ENCODE results near the gene CCDC40. TPM values are rescaled to one million over a fixed set of nuclear protein-coding genes. Genes with fewer than 3 reads are reported as not detected.

The CCDC40 gene
- total and polyA plus RNA-seq, 4 donors, result 6.9 to 34.6 (median 22.2) TPM

- WGBS (ENCODE audit: insufficient coverage), result 25% methylated on average over 14 of the region's 17 CpGs
- Histone ChIP-seq H3K36me3 (ENCODE audit: control insufficient read depth, insufficient read depth, low read length) (peaks cover 82% of the 10 kb centered on the region), H3K27ac (ENCODE audit: low read depth, low read length) (no peak overlapping the region), H3K4me3 (ENCODE audit: low read depth, low read length) (no peak overlapping the region), H3K4me1 (ENCODE audit: control insufficient read depth, insufficient read depth, low read length) (peaks cover 16% of the 10 kb centered on the region), H3K9me3 (ENCODE audit: control insufficient read depth, insufficient read depth, low read length) (no peaks in the 10 kb centered on the region), H3K27me3 (ENCODE audit: control insufficient read depth, insufficient read depth, low read length) (no peaks in the 10 kb centered on the region)
- DNase-seq (ENCODE audit: low read depth in 4 of 6, low spot score in 6 of 6), result peak in 2 of 6 donors; percentile 58 to 67
These were observed 28.0 kb upstream of the CCDC40 start for GRCh38 chr17:80008383-80008840.

- Histone ChIP-seq H3K36me3 (ENCODE audit: control insufficient read depth, insufficient read depth, low read length) (peaks cover 83% of the 10 kb centered on the region), H3K4me1 (ENCODE audit: control insufficient read depth, insufficient read depth, low read length) (peaks cover 16% of the 10 kb centered on the region), H3K27ac (ENCODE audit: low read depth, low read length) (no peak overlapping the region), H3K27me3 (ENCODE audit: control insufficient read depth, insufficient read depth, low read length) (no peaks in the 10 kb centered on the region), H3K4me3 (ENCODE audit: low read depth, low read length) (no peak overlapping the region), H3K9me3 (ENCODE audit: control insufficient read depth, insufficient read depth, low read length) (no peaks in the 10 kb centered on the region)
- WGBS (ENCODE audit: insufficient coverage), result 90% methylated on average over 18 of the region's 18 CpGs
- DNase-seq (ENCODE audit: low read depth in 4 of 6, low spot score in 6 of 6), result no peak
These were observed 27.6 kb upstream of the CCDC40 start for GRCh38 chr17:80008848-80009247.

GRCh38 chr17:80009391-80010282, 26.8 kb upstream of the CCDC40 start:
- 92% methylated on average over 31 of the region's 34 CpGs for WGBS (ENCODE audit: insufficient coverage)
- DNase-seq (ENCODE audit: low read depth in 4 of 6, low spot score in 6 of 6), result no peak
- no peaks in the 10 kb centered on the region for H3K27me3 ChIP-seq (ENCODE audit: control insufficient read depth, insufficient read depth, low read length)
- peaks cover 77% of the 10 kb centered on the region for H3K36me3 ChIP-seq (ENCODE audit: control insufficient read depth, insufficient read depth, low read length)
- H3K4me1 ChIP-seq (ENCODE audit: control insufficient read depth, insufficient read depth, low read length), result peaks cover 16% of the 10 kb centered on the region
- no peaks in the 10 kb centered on the region for H3K9me3 ChIP-seq (ENCODE audit: control insufficient read depth, insufficient read depth, low read length)
- no peak overlapping the region for H3K4me3 ChIP-seq (ENCODE audit: low read depth, low read length)
- H3K27ac ChIP-seq (ENCODE audit: low read depth, low read length), result no peak overlapping the region

- Histone ChIP-seq H3K36me3 (ENCODE audit: control insufficient read depth, insufficient read depth, low read length) (peaks cover 70% of the 10 kb centered on the region), H3K27ac (ENCODE audit: low read depth, low read length) (no peak overlapping the region), H3K27me3 (ENCODE audit: control insufficient read depth, insufficient read depth, low read length) (no peaks in the 10 kb centered on the region), H3K9me3 (ENCODE audit: control insufficient read depth, insufficient read depth, low read length) (no peaks in the 10 kb centered on the region), H3K4me1 (ENCODE audit: control insufficient read depth, insufficient read depth, low read length) (peaks cover 16% of the 10 kb centered on the region), H3K4me3 (ENCODE audit: low read depth, low read length) (no peak overlapping the region)
- 92% methylated on average over 30 of the region's 33 CpGs for WGBS (ENCODE audit: insufficient coverage)
- DNase-seq (ENCODE audit: low read depth in 4 of 6, low spot score in 6 of 6), result no peak
These were observed 26.1 kb upstream of the CCDC40 start for GRCh38 chr17:80010283-80010858.

GRCh38 chr17:80011989-80012555, 24.4 kb upstream of the CCDC40 start:
- no peak overlapping the region for H3K27ac ChIP-seq (ENCODE audit: low read depth, low read length)
- no peaks in the 10 kb centered on the region for H3K9me3 ChIP-seq (ENCODE audit: control insufficient read depth, insufficient read depth, low read length)
- H3K4me1 ChIP-seq (ENCODE audit: control insufficient read depth, insufficient read depth, low read length), result peaks cover 5% of the 10 kb centered on the region
- H3K4me3 ChIP-seq (ENCODE audit: low read depth, low read length), result no peak overlapping the region
- 84% methylated on average over 5 of the region's 10 CpGs for WGBS (ENCODE audit: insufficient coverage)
- H3K27me3 ChIP-seq (ENCODE audit: control insufficient read depth, insufficient read depth, low read length), result no peaks in the 10 kb centered on the region
- peaks cover 64% of the 10 kb centered on the region for H3K36me3 ChIP-seq (ENCODE audit: control insufficient read depth, insufficient read depth, low read length)
- DNase-seq (ENCODE audit: low read depth in 4 of 6, low spot score in 6 of 6), result no peak

- no peaks in the 10 kb centered on the region for H3K9me3 ChIP-seq (ENCODE audit: control insufficient read depth, insufficient read depth, low read length)
- no peaks in the 10 kb centered on the region for H3K27me3 ChIP-seq (ENCODE audit: control insufficient read depth, insufficient read depth, low read length)
- H3K36me3 ChIP-seq (ENCODE audit: control insufficient read depth, insufficient read depth, low read length), result peaks cover 54% of the 10 kb centered on the region
- no peak for DNase-seq (ENCODE audit: low read depth in 4 of 6, low spot score in 6 of 6)
- WGBS (ENCODE audit: insufficient coverage), result 85% methylated on average over 26 of the region's 33 CpGs
- no peak overlapping the region for H3K4me3 ChIP-seq (ENCODE audit: low read depth, low read length)
- H3K27ac ChIP-seq (ENCODE audit: low read depth, low read length), result no peak overlapping the region
- peaks cover 5% of the 10 kb centered on the region for H3K4me1 ChIP-seq (ENCODE audit: control insufficient read depth, insufficient read depth, low read length)
These were observed 23.4 kb upstream of the CCDC40 start for GRCh38 chr17:80012765-80013741.

GRCh38 chr17:80017226-80018010, 19.0 kb upstream of the CCDC40 start:
- Histone ChIP-seq H3K4me1 (ENCODE audit: control insufficient read depth, insufficient read depth, low read length) (peaks cover 4% of the 10 kb centered on the region), H3K27me3 (ENCODE audit: control insufficient read depth, insufficient read depth, low read length) (no peaks in the 10 kb centered on the region), H3K4me3 (ENCODE audit: low read depth, low read length) (no peak overlapping the region), H3K9me3 (ENCODE audit: control insufficient read depth, insufficient read depth, low read length) (no peaks in the 10 kb centered on the region), H3K27ac (ENCODE audit: low read depth, low read length) (no peak overlapping the region), H3K36me3 (ENCODE audit: control insufficient read depth, insufficient read depth, low read length) (peaks cover 16% of the 10 kb centered on the region)
- DNase-seq (ENCODE audit: low read depth in 4 of 6, low spot score in 6 of 6), result no peak
- WGBS (ENCODE audit: insufficient coverage), result 88% methylated on average over 4 of the region's 18 CpGs

GRCh38 chr17:80018917-80019651, 17.4 kb upstream of the CCDC40 start:
- Histone ChIP-seq H3K4me1 (ENCODE audit: control insufficient read depth, insufficient read depth, low read length) (peaks cover 15% of the 10 kb centered on the region), H3K9me3 (ENCODE audit: control insufficient read depth, insufficient read depth, low read length) (no peaks in the 10 kb centered on the region), H3K4me3 (ENCODE audit: low read depth, low read length) (no peak overlapping the region), H3K27ac (ENCODE audit: low read depth, low read length) (no peak overlapping the region), H3K36me3 (ENCODE audit: control insufficient read depth, insufficient read depth, low read length) (peaks cover 13% of the 10 kb centered on the region), H3K27me3 (ENCODE audit: control insufficient read depth, insufficient read depth, low read length) (no peaks in the 10 kb centered on the region)
- no peak for DNase-seq (ENCODE audit: low read depth in 4 of 6, low spot score in 6 of 6)
- WGBS (ENCODE audit: insufficient coverage), result 84% methylated on average over 8 of the region's 21 CpGs
